ENCODE measurements around the gene LHX4.

LHX4 gene

GRCh38 chr1:180229483-180230415 lies at the start of gene LHX4:
Gene LHX4 (plus strand): TSS chr1:180230264. CDS start chr1:180230530, 266 bp downstream.
- TF ChIP-seq, protein P1, sequence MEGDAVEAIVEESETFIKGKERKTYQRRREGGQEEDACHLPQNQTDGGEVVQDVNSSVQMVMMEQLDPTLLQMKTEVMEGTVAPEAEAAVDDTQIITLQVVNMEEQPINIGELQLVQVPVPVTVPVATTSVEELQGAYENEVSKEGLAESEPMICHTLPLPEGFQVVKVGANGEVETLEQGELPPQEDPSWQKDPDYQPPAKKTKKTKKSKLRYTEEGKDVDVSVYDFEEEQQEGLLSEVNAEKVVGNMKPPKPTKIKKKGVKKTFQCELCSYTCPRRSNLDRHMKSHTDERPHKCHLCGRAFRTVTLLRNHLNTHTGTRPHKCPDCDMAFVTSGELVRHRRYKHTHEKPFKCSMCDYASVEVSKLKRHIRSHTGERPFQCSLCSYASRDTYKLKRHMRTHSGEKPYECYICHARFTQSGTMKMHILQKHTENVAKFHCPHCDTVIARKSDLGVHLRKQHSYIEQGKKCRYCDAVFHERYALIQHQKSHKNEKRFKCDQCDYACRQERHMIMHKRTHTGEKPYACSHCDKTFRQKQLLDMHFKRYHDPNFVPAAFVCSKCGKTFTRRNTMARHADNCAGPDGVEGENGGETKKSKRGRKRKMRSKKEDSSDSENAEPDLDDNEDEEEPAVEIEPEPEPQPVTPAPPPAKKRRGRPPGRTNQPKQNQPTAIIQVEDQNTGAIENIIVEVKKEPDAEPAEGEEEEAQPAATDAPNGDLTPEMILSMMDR (IDR thresholded peaks at IDR 0.05; ENCODE audit: control insufficient read depth, extremely low read depth, insufficient read depth) = no peak
- DNase-seq (ENCODE audit: low read depth) = no peak
- peak within 1 kb of the TSS; percentile 58 for H3K4me3 ChIP-seq (ENCODE audit: low read depth, low read length)

DNA sequence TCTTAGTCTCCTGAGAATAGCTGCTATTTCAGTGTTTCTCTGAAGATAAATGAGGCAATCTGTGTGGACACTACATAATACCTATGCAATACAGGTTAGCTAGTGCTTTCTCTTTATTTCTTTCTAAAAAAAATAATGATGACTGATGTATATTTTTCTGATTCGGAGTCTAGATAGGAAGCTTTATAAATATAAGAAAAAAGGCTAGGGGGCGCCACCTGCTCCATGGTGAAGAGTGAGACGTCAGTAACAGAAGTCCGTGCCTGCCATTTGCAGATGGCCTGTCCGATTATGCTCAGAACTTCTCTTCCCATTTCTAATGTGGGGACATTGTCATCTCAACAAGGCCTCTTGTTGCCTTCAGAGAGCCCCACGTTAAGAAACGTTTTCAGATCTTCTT lies 49.0 kb upstream of the LHX4 start:
- TF ChIP-seq, protein P1 (IDR thresholded peaks at IDR 0.05; ENCODE audit: control insufficient read depth, extremely low read depth, insufficient read depth) = no peak
- no peak overlapping the region for H3K4me3 ChIP-seq (ENCODE audit: low read depth, low read length)
- no peak for DNase-seq (ENCODE audit: low read depth)

DNA sequence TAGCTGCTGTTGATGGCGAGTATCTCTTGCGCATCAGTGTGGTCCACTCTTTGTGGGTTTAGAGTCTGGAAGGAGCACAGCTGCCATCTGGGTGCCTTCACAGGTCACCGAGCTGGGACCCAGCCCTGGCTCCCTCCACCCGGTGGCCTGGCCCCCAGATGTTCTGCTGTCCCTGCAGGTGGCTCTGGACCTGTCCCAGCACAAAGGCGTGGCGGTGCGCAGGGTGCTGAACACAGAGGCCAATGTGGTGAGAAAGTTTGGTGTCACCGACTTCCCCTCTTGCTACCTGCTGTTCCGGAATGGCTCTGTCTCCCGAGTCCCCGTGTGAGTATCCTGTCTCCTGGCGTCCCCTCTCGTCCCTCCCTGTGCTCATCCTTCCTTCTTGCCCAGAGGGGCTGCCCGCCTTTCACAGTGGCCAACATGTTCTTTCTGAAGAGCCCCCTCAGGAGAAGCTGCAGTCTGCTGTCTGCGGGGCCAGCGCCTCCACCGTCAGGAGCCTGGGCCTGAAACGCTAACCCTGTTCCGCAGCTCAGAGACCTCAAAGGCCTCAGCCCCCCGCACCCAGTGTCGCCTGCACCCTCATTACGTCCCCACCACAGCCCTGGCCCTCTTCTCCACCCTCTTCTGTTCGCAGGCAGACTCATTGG lies 47.9 kb upstream of the LHX4 start:
- TF ChIP-seq, protein P1 (IDR thresholded peaks at IDR 0.05; ENCODE audit: control insufficient read depth, extremely low read depth, insufficient read depth) = no peak
- DNase-seq (ENCODE audit: low read depth) = no peak

DNA sequence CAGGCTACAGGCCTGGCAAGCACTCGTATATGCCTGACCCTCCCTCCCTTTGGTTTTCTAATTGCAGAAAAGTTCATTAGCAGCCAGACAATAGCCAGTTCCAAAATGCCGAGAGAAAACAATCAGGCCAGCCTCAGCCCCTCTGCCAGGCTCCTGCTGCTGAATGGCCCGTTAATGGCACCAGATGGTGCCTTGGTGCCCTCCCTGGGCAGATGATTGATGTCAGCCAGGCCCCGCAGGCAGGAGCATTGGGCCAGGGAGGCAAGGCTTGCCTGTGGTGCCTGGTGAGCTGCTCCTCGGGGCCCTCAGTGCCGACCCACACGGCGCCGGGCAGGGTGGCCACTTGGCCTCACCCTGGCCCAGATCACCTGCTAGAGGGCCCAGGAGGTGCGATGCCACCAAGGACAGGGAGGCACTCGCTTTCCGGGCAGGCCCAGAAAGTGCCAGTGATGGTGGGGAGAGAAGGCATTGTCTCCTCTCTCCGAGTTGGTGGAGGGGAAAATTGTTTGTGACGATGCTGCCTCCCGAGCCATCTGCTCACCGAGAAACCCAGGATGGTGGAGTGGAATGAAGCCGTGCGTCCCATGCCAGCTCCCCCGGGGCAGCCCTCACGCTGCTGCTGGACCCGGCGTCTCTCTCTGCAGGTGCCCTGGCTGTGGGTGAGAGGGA lies 47.3 kb upstream of the LHX4 start:
- no peak for DNase-seq (ENCODE audit: low read depth)
- TF ChIP-seq, protein P1 (IDR thresholded peaks at IDR 0.05; ENCODE audit: control insufficient read depth, extremely low read depth, insufficient read depth) = no peak
- H3K4me3 ChIP-seq (ENCODE audit: low read depth, low read length) = no peak overlapping the region

More for the DNA sequence above, 47.9 kb upstream of the LHX4 start:
- no peak overlapping the region for H3K4me3 ChIP-seq (ENCODE audit: low read depth, low read length)

GRCh38 chr1:180183426-180183825 lies 46.6 kb upstream of the LHX4 start:
- TF ChIP-seq, protein P1 (IDR thresholded peaks at IDR 0.05; ENCODE audit: control insufficient read depth, extremely low read depth, insufficient read depth) = no peak
- H3K4me3 ChIP-seq (ENCODE audit: low read depth, low read length) = no peak overlapping the region
- DNase-seq (ENCODE audit: low read depth) = no peak

- no peak for DNase-seq (ENCODE audit: low read depth)
- TF ChIP-seq, protein P1 (IDR thresholded peaks at IDR 0.05; ENCODE audit: control insufficient read depth, extremely low read depth, insufficient read depth) = no peak
Measured at GRCh38 chr1:180184041-180184440, 46.0 kb upstream of the LHX4 start.

More at GRCh38 chr1:180184041-180184440, 46.0 kb upstream of the LHX4 start:
- H3K4me3 ChIP-seq (ENCODE audit: low read depth, low read length) = no peak overlapping the region

Data from LNCaP clone FGC (cell line).